ENCODE results near the gene CRYBG1. TPM values are rescaled to one million over a fixed set of nuclear protein-coding genes. Genes with fewer than 3 reads are reported as not detected.

CRYBG1 gene
- total and polyA plus RNA-seq, 2 of the 4 experiments (the other 2 are of a cell fraction): 0.38 to 1.1 TPM

DNA sequence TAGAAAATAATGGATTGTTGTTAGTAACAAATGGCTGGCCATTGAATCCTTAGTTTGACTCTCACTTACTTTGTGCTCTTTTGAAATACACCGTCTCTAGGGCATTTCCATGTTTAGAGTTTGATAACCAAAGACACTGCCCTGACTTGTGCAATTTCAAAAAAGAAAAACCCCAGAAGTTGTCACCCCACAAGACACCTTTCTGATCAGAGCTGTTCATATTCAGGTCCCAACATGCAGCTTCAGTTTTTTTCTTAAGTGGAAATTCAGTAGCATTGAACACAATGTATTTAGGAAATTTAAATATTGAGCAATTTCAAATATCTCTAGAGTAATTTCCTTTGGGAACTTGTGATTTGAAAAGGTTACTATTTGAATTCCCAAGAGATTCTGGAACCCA, 19.4 kb downstream of the CRYBG1 start:
- no peak for TF ChIP-seq FOS (IDR thresholded peaks at IDR 0.05; ENCODE audit: low read depth, low read length)
- TF ChIP-seq, protein P1, sequence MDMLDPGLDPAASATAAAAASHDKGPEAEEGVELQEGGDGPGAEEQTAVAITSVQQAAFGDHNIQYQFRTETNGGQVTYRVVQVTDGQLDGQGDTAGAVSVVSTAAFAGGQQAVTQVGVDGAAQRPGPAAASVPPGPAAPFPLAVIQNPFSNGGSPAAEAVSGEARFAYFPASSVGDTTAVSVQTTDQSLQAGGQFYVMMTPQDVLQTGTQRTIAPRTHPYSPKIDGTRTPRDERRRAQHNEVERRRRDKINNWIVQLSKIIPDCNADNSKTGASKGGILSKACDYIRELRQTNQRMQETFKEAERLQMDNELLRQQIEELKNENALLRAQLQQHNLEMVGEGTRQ (IDR thresholded peaks at IDR 0.05; ENCODE audit: low read depth, low read length): no peak
- TF ChIP-seq, protein P2, sequence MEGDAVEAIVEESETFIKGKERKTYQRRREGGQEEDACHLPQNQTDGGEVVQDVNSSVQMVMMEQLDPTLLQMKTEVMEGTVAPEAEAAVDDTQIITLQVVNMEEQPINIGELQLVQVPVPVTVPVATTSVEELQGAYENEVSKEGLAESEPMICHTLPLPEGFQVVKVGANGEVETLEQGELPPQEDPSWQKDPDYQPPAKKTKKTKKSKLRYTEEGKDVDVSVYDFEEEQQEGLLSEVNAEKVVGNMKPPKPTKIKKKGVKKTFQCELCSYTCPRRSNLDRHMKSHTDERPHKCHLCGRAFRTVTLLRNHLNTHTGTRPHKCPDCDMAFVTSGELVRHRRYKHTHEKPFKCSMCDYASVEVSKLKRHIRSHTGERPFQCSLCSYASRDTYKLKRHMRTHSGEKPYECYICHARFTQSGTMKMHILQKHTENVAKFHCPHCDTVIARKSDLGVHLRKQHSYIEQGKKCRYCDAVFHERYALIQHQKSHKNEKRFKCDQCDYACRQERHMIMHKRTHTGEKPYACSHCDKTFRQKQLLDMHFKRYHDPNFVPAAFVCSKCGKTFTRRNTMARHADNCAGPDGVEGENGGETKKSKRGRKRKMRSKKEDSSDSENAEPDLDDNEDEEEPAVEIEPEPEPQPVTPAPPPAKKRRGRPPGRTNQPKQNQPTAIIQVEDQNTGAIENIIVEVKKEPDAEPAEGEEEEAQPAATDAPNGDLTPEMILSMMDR (conservative IDR thresholded peaks at IDR 0.05; ENCODE audit: low read depth, low read length): no peak
- TF ChIP-seq CEBPB (IDR thresholded peaks at IDR 0.05; ENCODE audit: low read depth, low read length): no peak
- TF ChIP-seq RFX5 (IDR thresholded peaks at IDR 0.05; ENCODE audit: low read depth, low read length): no peak
- TF ChIP-seq MAFK (IDR thresholded peaks at IDR 0.05; ENCODE audit: low read depth, low read length): no peak
- no peak for TF ChIP-seq RAD21 (IDR thresholded peaks at IDR 0.05; ENCODE audit: low read length)
- no peak for TF ChIP-seq RCOR1 (IDR thresholded peaks at IDR 0.05; ENCODE audit: insufficient replicate concordance, low read length)
- TF ChIP-seq, protein P3, sequence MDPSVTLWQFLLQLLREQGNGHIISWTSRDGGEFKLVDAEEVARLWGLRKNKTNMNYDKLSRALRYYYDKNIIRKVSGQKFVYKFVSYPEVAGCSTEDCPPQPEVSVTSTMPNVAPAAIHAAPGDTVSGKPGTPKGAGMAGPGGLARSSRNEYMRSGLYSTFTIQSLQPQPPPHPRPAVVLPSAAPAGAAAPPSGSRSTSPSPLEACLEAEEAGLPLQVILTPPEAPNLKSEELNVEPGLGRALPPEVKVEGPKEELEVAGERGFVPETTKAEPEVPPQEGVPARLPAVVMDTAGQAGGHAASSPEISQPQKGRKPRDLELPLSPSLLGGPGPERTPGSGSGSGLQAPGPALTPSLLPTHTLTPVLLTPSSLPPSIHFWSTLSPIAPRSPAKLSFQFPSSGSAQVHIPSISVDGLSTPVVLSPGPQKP (IDR thresholded peaks at IDR 0.05; ENCODE audit: borderline replicate concordance, low read depth, low read length): no peak
- TF ChIP-seq POLR2A (IDR thresholded peaks at IDR 0.05; ENCODE audit: low read depth, low read length): no peak
- dilution Hi-C loops (cut with HindIII; ENCODE audit: low sequenced_read_pairs, unreplicated experiment): no loop called here
- H3K79me1 ChIP-seq (ENCODE audit: low read depth in 1 of 2, low read length in 2 of 2): no peaks in the 10 kb centered on the region
- no peak overlapping the region for H2BK20ac ChIP-seq (ENCODE audit: low read depth, low read length)
- H3K4me3 ChIP-seq (ENCODE audit: insufficient read depth, low read depth, low read length): no peak overlapping the region
- H2BK15ac ChIP-seq (ENCODE audit: low read depth, low read length): no peak overlapping the region
- no TSS peak for BruUV-seq (replicated peaks)
- POLR2A ChIA-PET (ENCODE audit: unreplicated experiment): no interaction called here
- H2BK5ac ChIP-seq (ENCODE audit: low read depth, low read length, poor library complexity, severe bottlenecking): no peak overlapping the region
- no peaks in the 10 kb centered on the region for H3K9me1 ChIP-seq (ENCODE audit: insufficient read depth, low read length)
- no peak overlapping the region for H3K4me2 ChIP-seq (ENCODE audit: low read depth, low read length)
- H4K20me1 ChIP-seq (ENCODE audit: insufficient read depth, low read length): no peaks in the 10 kb centered on the region
- WGBS, 2 experiments (ENCODE audit: extremely low coverage in 2 of 2, insufficient read length in 1 of 2): 20% methylated on average over 1 of the region's 1 CpG; no CpG with 5 or more reads in 1 of the 2 experiments
- H2BK120ac ChIP-seq (ENCODE audit: low read depth, low read length): no peak overlapping the region
- intact Hi-C loops (cut with micrococcal nuclease): no loop called here
- H3K36me3 ChIP-seq (ENCODE audit: control insufficient read depth, insufficient read depth, low read length): no peaks in the 10 kb centered on the region
- H3K14ac ChIP-seq (replicated peaks; ENCODE audit: low read depth, low read length): no peak overlapping the region
- in situ Hi-C loops (cut with MboI; ENCODE audit: low sequenced_read_pairs): no loop called here
- no peak overlapping the region for H4K8ac ChIP-seq (ENCODE audit: low read depth in 2 of 2, low read length in 2 of 2)
- ATAC-seq (ENCODE audit: low read depth) (no peak), DNase-seq (no peak)
- no peak overlapping the region for H3K23ac ChIP-seq (ENCODE audit: low read depth, low read length)
- no peak overlapping the region for H3K56ac ChIP-seq (ENCODE audit: extremely low read depth, insufficient read depth, low read length)
- H2AFZ ChIP-seq (replicated peaks; ENCODE audit: low read length, poor library complexity): no peak overlapping the region
- no peak overlapping the region for H4K5ac ChIP-seq (ENCODE audit: low read depth, low read length)
- no peak overlapping the region for H2AK5ac ChIP-seq (ENCODE audit: low read depth, low read length)
- no peak overlapping the region for H3K18ac ChIP-seq (ENCODE audit: low read depth, low read length)
- H3K4me1 ChIP-seq (ENCODE audit: control insufficient read depth, insufficient read depth, low read length): no peaks in the 10 kb centered on the region
- no peak overlapping the region for H3K9ac ChIP-seq (ENCODE audit: low read depth, low read length)
- peaks cover 14% of the 10 kb centered on the region for H3K27me3 ChIP-seq (ENCODE audit: control insufficient read depth, insufficient read depth, low read length)
- no peak overlapping the region for H2AK9ac ChIP-seq (replicated peaks; ENCODE audit: low read depth, low read length, poor library complexity)
- H3K4ac ChIP-seq (ENCODE audit: low read depth, low read length): no peak overlapping the region
- CTCF ChIA-PET: no interaction called here
- H3K9me3 ChIP-seq (ENCODE audit: control insufficient read depth, insufficient read depth, low read length): no peaks in the 10 kb centered on the region
- H3K27ac ChIP-seq (ENCODE audit: insufficient read depth, low read length): no peak overlapping the region
- H4K91ac ChIP-seq (ENCODE audit: insufficient read depth, low read depth, low read length): no peak overlapping the region

Measured in IMR-90 (cell line).